HepG2 (cell line): Measurements from ENCODE around the gene OPRL1. TPM values are rescaled to one million over a fixed set of nuclear protein-coding genes. Genes with fewer than 3 reads are reported as not detected.
A peak's percentile ranks its signal among the peaks of the same experiment; 100 is the strongest.

Source experiments
- ADNP ChIP-seq: sonication (generic); formaldehyde crosslinking; IDR thresholded peaks from 2 replicates; pipeline ENCODE4 v1.4.0; 2020; ENCODE audit warnings: missing genetic modification reagents
- CC2D1A ChIP-seq: sonication (generic); formaldehyde crosslinking; IDR thresholded peaks from 2 replicates; pipeline ENCODE4 v1.8.1; 2023; ENCODE audit warnings: mild to moderate bottlenecking, missing genetic modification reagents
- CENPT ChIP-seq: sonication (generic); formaldehyde crosslinking; IDR thresholded peaks from 2 replicates; pipeline ENCODE4 v1.8.0; 2022; ENCODE audit warnings: low read depth, mild to moderate bottlenecking, moderate library complexity, missing genetic modification reagents
- FOXP4 ChIP-seq: sonication (generic); formaldehyde crosslinking; IDR thresholded peaks from 2 replicates; pipeline ENCODE4 v1.4.0; 2020; ENCODE audit warnings: missing genetic modification reagents
- GABPB1 ChIP-seq: IDR thresholded peaks from 2 replicates; pipeline ENCODE4 v1.6.1; 2016; ENCODE audit warnings: mild to moderate bottlenecking, missing genetic modification reagents, moderate library complexity, missing compliant biosample characterization
- GATAD1 ChIP-seq: IDR thresholded peaks from 2 replicates; pipeline ENCODE4 v1.6.1; 2016; ENCODE audit warnings: missing genetic modification reagents, missing compliant biosample characterization
- MAF1 ChIP-seq: sonication (generic); formaldehyde crosslinking; IDR thresholded peaks from 2 replicates; pipeline ENCODE4 v1.5.0; 2020; ENCODE audit warnings: missing genetic modification reagents, borderline replicate concordance
- NCOA2 ChIP-seq: sonication (generic); formaldehyde crosslinking; IDR thresholded peaks from 2 replicates; pipeline ENCODE4 v1.8.0; 2022; ENCODE audit warnings: inconsistent platforms
- PAF1 ChIP-seq: IDR thresholded peaks from 2 replicates; pipeline ENCODE4 v1.6.1; 2016; ENCODE audit warnings: missing genetic modification reagents, missing compliant biosample characterization
- PHB2 ChIP-seq: fragments of 450-650 bp; IDR thresholded peaks from 2 replicates; pipeline ENCODE4 v1.6.1; 2018; ENCODE audit not compliant: partially characterized antibody
- PITX1 ChIP-seq: sonication (generic); formaldehyde crosslinking; IDR thresholded peaks from 2 replicates; pipeline ENCODE4 v1.5.1; 2020; ENCODE audit warnings: mild to moderate bottlenecking, missing genetic modification reagents
- PRDM15 ChIP-seq: sonication (generic); formaldehyde crosslinking; IDR thresholded peaks from 2 replicates; pipeline ENCODE4 v1.4.0; 2020; ENCODE audit warnings: missing genetic modification reagents
- ZBTB8A ChIP-seq: sonication (generic); formaldehyde crosslinking; IDR thresholded peaks from 2 replicates; pipeline ENCODE4 v1.4.0; 2020; ENCODE audit warnings: mild to moderate bottlenecking, low read depth, missing genetic modification reagents, borderline replicate concordance
- ZNF34 ChIP-seq: sonication (generic); formaldehyde crosslinking; IDR thresholded peaks from 2 replicates; pipeline ENCODE4 v1.4.0; 2020; ENCODE audit warnings: mild to moderate bottlenecking, missing genetic modification reagents, borderline replicate concordance
- ZNF496 ChIP-seq: sonication (generic); formaldehyde crosslinking; IDR thresholded peaks from 2 replicates; pipeline ENCODE4 v1.8.1; 2023; ENCODE audit warnings: mild to moderate bottlenecking, moderate library complexity, missing genetic modification reagents; ENCODE audit not compliant: insufficient replicate concordance
- ZNF615 ChIP-seq: sonication (generic); formaldehyde crosslinking; IDR thresholded peaks from 2 replicates; pipeline ENCODE4 v1.5.0; 2020; ENCODE audit warnings: mild to moderate bottlenecking, missing genetic modification reagents, borderline replicate concordance
- ZNF672 ChIP-seq: sonication (generic); formaldehyde crosslinking; IDR thresholded peaks from 2 replicates; pipeline ENCODE4 v1.8.1; 2022; ENCODE audit warnings: missing genetic modification reagents
- ZNF768 ChIP-seq: sonication (generic); formaldehyde crosslinking; IDR thresholded peaks from 2 replicates; pipeline ENCODE4 v1.4.0; 2020; ENCODE audit warnings: missing genetic modification reagents
- ZNF772 ChIP-seq: sonication (generic); formaldehyde crosslinking; IDR thresholded peaks from 2 replicates; pipeline ENCODE4 v1.5.0; 2020; ENCODE audit warnings: mild to moderate bottlenecking, missing genetic modification reagents
- ZNF780A ChIP-seq: sonication (generic); formaldehyde crosslinking; IDR thresholded peaks from 2 replicates; pipeline ENCODE4 v1.8.0; 2022; ENCODE audit warnings: mild to moderate bottlenecking, missing genetic modification reagents, moderate library complexity
- ZNF878 ChIP-seq: sonication (generic); formaldehyde crosslinking; IDR thresholded peaks from 2 replicates; pipeline ENCODE4 v1.8.1; 2023; ENCODE audit warnings: mild to moderate bottlenecking, missing genetic modification reagents, moderate library complexity
- polyA plus RNA-seq, 8 experiments: library from polyadenylated mRNA; depleted of rRNA in 3 of 8; stranded (reverse) in 7 of 8; unstranded in 1 of 8; fragments of >200 nt; fragmentation: Illumina TruSeq in 4 of 8; extraction: Trizol in 4 of 8; gene quantifications; 2 replicates each; pipeline versions ENCODE4 v1.2.1 to v1.2.3, GENCODE V29; 2011 to 2016; ENCODE audit warnings: low read depth in 4 of 8, missing spikeins in 1 of 8, mixed read lengths in 1 of 8; ENCODE audit not compliant: insufficient read depth in 1 of 8
- total RNA-seq, 5 experiments: library from RNA; depleted of rRNA; stranded (reverse); fragments of >200 nt; fragmentation: Illumina TruSeq; extraction: Trizol; gene quantifications; 2 replicates each; pipeline ENCODE4 v1.2.3, GENCODE V29; 2016; ENCODE audit warnings: low read depth in 1 of 5
- TF ChIP-seq, protein P1 (sequence below): sonication (generic); formaldehyde crosslinking; IDR thresholded peaks from 2 replicates; pipeline ENCODE4 v1.4.0; 2020; ENCODE audit warnings: missing genetic modification reagents
- TF ChIP-seq, protein P2 (sequence below): IDR thresholded peaks from 2 replicates; pipeline ENCODE4 v1.6.1; 2016

The OPRL1 gene
- total and polyA plus RNA-seq, 2 of the 13 experiments (the other 11 are each of a cell fraction or from before 2014, with no cell fraction given): 0.35 to 0.71 TPM

DNA sequence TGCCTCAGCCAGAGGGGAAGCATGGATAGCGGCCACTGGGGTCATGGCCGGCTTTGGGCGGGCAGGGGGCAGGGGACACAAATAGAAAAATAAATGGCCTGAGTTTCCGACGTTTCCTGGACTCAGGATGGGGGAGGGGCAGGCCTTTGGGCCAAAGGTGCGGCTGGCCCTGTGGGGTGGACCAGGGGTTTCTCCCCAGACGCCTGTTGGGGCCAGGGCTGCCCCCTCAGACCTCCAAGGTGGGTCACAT lies 23.3 kb upstream of the OPRL1 start (continued):
- TF ChIP-seq FOXP4 (CRISPR knock-in tag) (peak; percentile 73), CC2D1A (CRISPR knock-in tag) (no peak), GATAD1 (no peak), PITX1 (CRISPR knock-in tag) (no peak), ZNF878 (CRISPR knock-in tag) (no peak), ADNP (no peak), CENPT (no peak), ZNF780A (CRISPR knock-in tag) (no peak), NCOA2 (CRISPR knock-in tag) (peak; percentile 39; the same call in 1 of the 2 replicates), ZNF496 (CRISPR knock-in tag) (no peak), GABPB1 (no peak), ZNF615 (CRISPR knock-in tag) (no peak), PHB2 (no peak), ZNF672 (CRISPR knock-in tag) (no peak), ZNF34 (CRISPR knock-in tag) (0 out of 2 replicates have a peak, but pooled peaks have one; percentile 10), PAF1 (CRISPR knock-in tag) (no peak), ZNF772 (CRISPR knock-in tag) (no peak), ZNF768 (CRISPR knock-in tag) (no peak), ZBTB8A (CRISPR knock-in tag) (no peak), MAF1 (peak; percentile 34; the same call in 1 of the 2 replicates), PRDM15 (CRISPR knock-in tag) (no peak)
- TF ChIP-seq, protein P1, sequence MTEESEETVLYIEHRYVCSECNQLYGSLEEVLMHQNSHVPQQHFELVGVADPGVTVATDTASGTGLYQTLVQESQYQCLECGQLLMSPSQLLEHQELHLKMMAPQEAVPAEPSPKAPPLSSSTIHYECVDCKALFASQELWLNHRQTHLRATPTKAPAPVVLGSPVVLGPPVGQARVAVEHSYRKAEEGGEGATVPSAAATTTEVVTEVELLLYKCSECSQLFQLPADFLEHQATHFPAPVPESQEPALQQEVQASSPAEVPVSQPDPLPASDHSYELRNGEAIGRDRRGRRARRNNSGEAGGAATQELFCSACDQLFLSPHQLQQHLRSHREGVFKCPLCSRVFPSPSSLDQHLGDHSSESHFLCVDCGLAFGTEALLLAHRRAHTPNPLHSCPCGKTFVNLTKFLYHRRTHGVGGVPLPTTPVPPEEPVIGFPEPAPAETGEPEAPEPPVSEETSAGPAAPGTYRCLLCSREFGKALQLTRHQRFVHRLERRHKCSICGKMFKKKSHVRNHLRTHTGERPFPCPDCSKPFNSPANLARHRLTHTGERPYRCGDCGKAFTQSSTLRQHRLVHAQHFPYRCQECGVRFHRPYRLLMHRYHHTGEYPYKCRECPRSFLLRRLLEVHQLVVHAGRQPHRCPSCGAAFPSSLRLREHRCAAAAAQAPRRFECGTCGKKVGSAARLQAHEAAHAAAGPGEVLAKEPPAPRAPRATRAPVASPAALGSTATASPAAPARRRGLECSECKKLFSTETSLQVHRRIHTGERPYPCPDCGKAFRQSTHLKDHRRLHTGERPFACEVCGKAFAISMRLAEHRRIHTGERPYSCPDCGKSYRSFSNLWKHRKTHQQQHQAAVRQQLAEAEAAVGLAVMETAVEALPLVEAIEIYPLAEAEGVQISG (CRISPR knock-in tag): 0 out of 2 replicates have a peak, but pooled peaks have one; percentile 31
- TF ChIP-seq, protein P2, sequence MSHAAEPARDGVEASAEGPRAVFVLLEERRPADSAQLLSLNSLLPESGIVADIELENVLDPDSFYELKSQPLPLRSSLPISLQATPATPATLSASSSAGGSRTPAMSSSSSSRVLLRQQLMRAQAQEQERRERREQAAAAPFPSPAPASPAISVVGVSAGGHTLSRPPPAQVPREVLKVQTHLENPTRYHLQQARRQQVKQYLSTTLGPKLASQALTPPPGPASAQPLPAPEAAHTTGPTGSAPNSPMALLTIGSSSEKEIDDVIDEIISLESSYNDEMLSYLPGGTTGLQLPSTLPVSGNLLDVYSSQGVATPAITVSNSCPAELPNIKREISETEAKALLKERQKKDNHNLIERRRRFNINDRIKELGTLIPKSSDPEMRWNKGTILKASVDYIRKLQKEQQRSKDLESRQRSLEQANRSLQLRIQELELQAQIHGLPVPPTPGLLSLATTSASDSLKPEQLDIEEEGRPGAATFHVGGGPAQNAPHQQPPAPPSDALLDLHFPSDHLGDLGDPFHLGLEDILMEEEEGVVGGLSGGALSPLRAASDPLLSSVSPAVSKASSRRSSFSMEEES (CRISPR knock-in tag): peak; percentile 6; the same call in 1 of the 2 replicates
